HepG2 (cell line): ENCODE measurements around the gene CAMSAP2. TPM values are rescaled to one million over a fixed set of nuclear protein-coding genes. Genes with fewer than 3 reads are reported as not detected.

Source experiments
- ATAC-seq: fragments of 200-7000 bp; cut with Tn5 transposase; 3 replicates; pipeline ENCODE4 v1.9.1; 2020; ENCODE audit warnings: mild to moderate bottlenecking, moderate library complexity
- BruUV-seq: library from RNA; stranded (reverse); fragments of 400-500 nt; replicated peaks from 2 replicates; lab custom pipeline; 2021; lab: Mats Ljungman, UMichigan
- CTCF ChIA-PET: fragments of 300-600 bp; formaldehyde crosslinking; extraction: SDS; loops from one replicate; lab custom pipeline; 2021; ENCODE audit warnings: low total read pairs, inconsistent platforms, low intra/inter-chr PET ratio; lab: Yijun Ruan, JAX
- POLR2A ChIA-PET: fragments of 350-600 bp; sonication (Branson Sonifier 250); formaldehyde crosslinking; loops from one replicate; lab custom pipeline; 2020; ENCODE audit warnings: antibody characterized with exemption, inconsistent platforms; lab: Yijun Ruan, JAX
- DNase-seq: peaks from one replicate; pipeline ENCODE4 v3.0.0-alpha.2; 2015; ENCODE audit warnings: low spot score
- FAIRE-seq: peaks from 3 replicates; lab custom pipeline; 2011; peaks lifted over from hg19 to GRCh38; lab: Jason Lieb, UNC
- H2AFZ ChIP-seq: one replicate; pipeline ENCODE4 v1.6.1; 2011; ENCODE audit warnings: low read length, inconsistent platforms
- H3K27ac ChIP-seq: fragments of 300-600 bp; 3 replicates; pipeline ENCODE4 v1.8.0; 2011; ENCODE audit warnings: mixed run types, mild to moderate bottlenecking, mixed read lengths, low read length, inconsistent platforms; ENCODE audit not compliant: insufficient read depth; ENCODE audit errors: extremely low read length
- H3K27me3 ChIP-seq, 2 experiments: fragments of 200-600 bp in 1 of 2; 2 replicates in 1 of 2; 3 replicates in 1 of 2; pipeline versions ENCODE4 v1.6.0 to v1.8.0; 2011; ENCODE audit warnings: low read length in 2 of 2, mild to moderate bottlenecking in 2 of 2, moderate library complexity in 2 of 2, inconsistent platforms in 1 of 2; ENCODE audit not compliant: insufficient read depth in 2 of 2, control insufficient read depth in 1 of 2
- H3K36me3 ChIP-seq, 2 experiments: fragments of 200-600 bp in 1 of 2; replicated peaks in 1 of 2; 2 replicates in 1 of 2; 3 replicates in 1 of 2; pipeline versions ENCODE4 v1.5.1 to v1.8.0; 2011; ENCODE audit warnings: low read length in 2 of 2, inconsistent platforms in 1 of 2; ENCODE audit not compliant: insufficient read depth in 2 of 2, control insufficient read depth in 1 of 2
- H3K4me1 ChIP-seq: 2 replicates; pipeline ENCODE4 v1.5.1; 2012; ENCODE audit warnings: low read length, inconsistent platforms; ENCODE audit not compliant: insufficient read depth
- H3K4me2 ChIP-seq: 2 replicates; pipeline ENCODE4 v1.6.0; 2011; ENCODE audit warnings: low read depth, low read length, inconsistent platforms
- H3K4me3 ChIP-seq, 3 experiments: fragments of 200-600 bp in 1 of 3; sonication (generic), shearing (Covaris generic) in 1 of 3; replicated peaks in 1 of 3; 2 replicates each; pipeline ENCODE4 v1.5.1; 2011 to 2016; ENCODE audit warnings: low read length in 3 of 3, inconsistent platforms in 2 of 3, low read depth in 2 of 3, mild to moderate bottlenecking in 2 of 3, control low read depth in 1 of 3, mixed read lengths in 1 of 3; ENCODE audit not compliant: insufficient read depth in 1 of 3
- H3K79me2 ChIP-seq: one replicate; pipeline ENCODE4 v1.6.1; 2011; ENCODE audit warnings: low read length, inconsistent platforms; ENCODE audit not compliant: insufficient read depth
- H3K9ac ChIP-seq: 2 replicates; pipeline ENCODE4 v1.6.0; 2011; ENCODE audit warnings: mild to moderate bottlenecking, low read depth, low read length, inconsistent platforms; ENCODE audit not compliant: insufficient read depth
- H3K9me3 ChIP-seq: 2 replicates; pipeline ENCODE4 v1.5.1; 2012; ENCODE audit warnings: mild to moderate bottlenecking, low read length
- H4K20me1 ChIP-seq: 2 replicates; pipeline ENCODE4 v1.6.0; 2011; ENCODE audit warnings: inconsistent platforms, mild to moderate bottlenecking, low read length, moderate library complexity; ENCODE audit not compliant: insufficient read depth
- ATF2 ChIP-seq: sonication (generic); formaldehyde crosslinking; IDR thresholded peaks from 2 replicates; pipeline ENCODE4 v1.4.0; 2020; ENCODE audit warnings: missing genetic modification reagents
- CBFB ChIP-seq: sonication (generic); formaldehyde crosslinking; IDR thresholded peaks from 2 replicates; pipeline ENCODE4 v1.4.0; 2020; ENCODE audit warnings: missing genetic modification reagents
- IKZF4 ChIP-seq: sonication (generic); formaldehyde crosslinking; IDR thresholded peaks from 2 replicates; pipeline ENCODE4 v1.5.1; 2020; ENCODE audit warnings: borderline replicate concordance, mild to moderate bottlenecking, low read depth, missing genetic modification reagents; ENCODE audit errors: not compliant biosample characterization
- PRDM15 ChIP-seq: sonication (generic); formaldehyde crosslinking; IDR thresholded peaks from 2 replicates; pipeline ENCODE4 v1.4.0; 2020; ENCODE audit warnings: missing genetic modification reagents
- TEF ChIP-seq: sonication (generic); formaldehyde crosslinking; IDR thresholded peaks from 2 replicates; pipeline ENCODE4 v1.5.0; 2020; ENCODE audit warnings: missing genetic modification reagents
- ZBTB43 ChIP-seq: sonication (generic); formaldehyde crosslinking; conservative IDR thresholded peaks from 2 replicates; pipeline ENCODE4 v1.4.0; 2020; ENCODE audit warnings: missing genetic modification reagents
- ZNF282 ChIP-seq: fragments of 450-650 bp; IDR thresholded peaks from 2 replicates; pipeline ENCODE4 v1.6.1; 2018; ENCODE audit not compliant: partially characterized antibody
- ZNF512B ChIP-seq: sonication (generic); formaldehyde crosslinking; IDR thresholded peaks from 2 replicates; pipeline ENCODE4 v1.5.1; 2020; ENCODE audit warnings: missing genetic modification reagents, mild to moderate bottlenecking, borderline replicate concordance
- ZNF75D ChIP-seq: sonication (generic); formaldehyde crosslinking; IDR thresholded peaks from 2 replicates; pipeline ENCODE4 v1.8.1; 2023; ENCODE audit warnings: missing genetic modification reagents, mild to moderate bottlenecking, borderline replicate concordance
- ZNF883 ChIP-seq: sonication (generic); formaldehyde crosslinking; IDR thresholded peaks from 2 replicates; pipeline ENCODE4 v1.5.1; 2020; ENCODE audit warnings: mild to moderate bottlenecking, missing genetic modification reagents; ENCODE audit errors: not compliant biosample characterization
- WGBS: methylation state at CpG from one replicate; pipeline ENCODE4 v1.1.6; 2017; ENCODE audit warnings: low lambda C conversion rate; 5-methylcytosine and 5-hydroxymethylcytosine counted together
- in situ Hi-C: cut with HindIII; loops from 2 replicates; pipeline ENCODE4 v1.10.0; 2017; ENCODE audit warnings: low pct_unique_long_range_greater_than_20kb; ENCODE audit not compliant: extremely low pct_ligation_motif_present
- intact Hi-C: fragments of 100-400 bp; cut with micrococcal nuclease; formaldehyde crosslinking; loops from one replicate; pipeline ENCODE4 v1.10.0; 2022; ENCODE audit not compliant: unreplicated experiment
- polyA plus RNA-seq, 8 experiments: library from polyadenylated mRNA; depleted of rRNA in 3 of 8; stranded (reverse) in 7 of 8; unstranded in 1 of 8; fragments of >200 nt; fragmentation: Illumina TruSeq in 4 of 8; extraction: Trizol in 4 of 8; gene quantifications; 2 replicates each; pipeline versions ENCODE4 v1.2.1 to v1.2.3, GENCODE V29; 2011 to 2016; ENCODE audit warnings: low read depth in 4 of 8, missing spikeins in 1 of 8, mixed read lengths in 1 of 8; ENCODE audit not compliant: insufficient read depth in 1 of 8
- total RNA-seq, 5 experiments: library from RNA; depleted of rRNA; stranded (reverse); fragments of >200 nt; fragmentation: Illumina TruSeq; extraction: Trizol; gene quantifications; 2 replicates each; pipeline ENCODE4 v1.2.3, GENCODE V29; 2016; ENCODE audit warnings: low read depth in 1 of 5

Gene CAMSAP2
- total and polyA plus RNA-seq, 2 of the 13 experiments (the other 11 are each of a cell fraction or from before 2014, with no cell fraction given) = 3.4 to 8.2 TPM

- no peak for ATAC-seq
- FAIRE-seq = no peak
- no TSS peak for BruUV-seq
- H3K79me2 ChIP-seq = no peaks in the 10 kb centered on the region
- H3K27ac ChIP-seq = no peak overlapping the region
- intact Hi-C loops = no loop called here
- H3K4me2 ChIP-seq = no peak overlapping the region
- no peak for TF ChIP-seq TEF
- no peak for TF ChIP-seq ZNF512B
- TF ChIP-seq IKZF4 (CRISPR knock-in tag) = no peak
- no peak for TF ChIP-seq ZNF75D (CRISPR knock-in tag)
- no peak for TF ChIP-seq PRDM15 (CRISPR knock-in tag)
- no peak for TF ChIP-seq ZNF883
- no peak for TF ChIP-seq ATF2 (CRISPR knock-in tag)
- TF ChIP-seq ZBTB43 (CRISPR knock-in tag) = no peak
- no peak for TF ChIP-seq ZNF282
- TF ChIP-seq CBFB (CRISPR knock-in tag) = no peak
- TF ChIP-seq, all 625 proteins: peak for 0
- Histone ChIP-seq H3K9me3 (no peaks in the 10 kb centered on the region), H3K27me3 (no peaks in the 10 kb centered on the region), H2AFZ (no peak overlapping the region), H3K4me3 (no peak overlapping the region), H4K20me1 (no peaks in the 10 kb centered on the region), H3K4me1 (peaks cover 19% of the 10 kb centered on the region), H3K36me3 (no peaks in the 10 kb centered on the region), H3K9ac (no peak overlapping the region)
- in situ Hi-C loops = no loop called here
- 92% methylated on average over 3 of the region's 3 CpGs for WGBS
- no peak for DNase-seq
- ChIA-PET CTCF (no interaction called here), POLR2A (interaction anchor here (1.4 kb wide), 1 partner anchor 9 kb away, joined by 3 read pairs; no protein-coding TSS in a partner anchor)
These were observed 144.4 kb downstream of the CAMSAP2 start for GRCh38 chr1:200883118-200883517.
